SW480 (cell line): ENCODE data around the gene CTNNA3.

Source experiments
- DNase-seq: peaks from one replicate; pipeline ENCODE4 v3.0.0-alpha.2; 2016; ENCODE audit warnings: low spot score

The CTNNA3 gene

GRCh38 chr10:66284621-66285020, 1411.4 kb downstream of the CTNNA3 start:
- DNase-seq, result no peak

- no peak for DNase-seq
These were observed 1412.0 kb downstream of the CTNNA3 start for GRCh38 chr10:66283874-66284464.

GRCh38 chr10:66283064-66283463, 1412.9 kb downstream of the CTNNA3 start:
- no peak for DNase-seq

DNA sequence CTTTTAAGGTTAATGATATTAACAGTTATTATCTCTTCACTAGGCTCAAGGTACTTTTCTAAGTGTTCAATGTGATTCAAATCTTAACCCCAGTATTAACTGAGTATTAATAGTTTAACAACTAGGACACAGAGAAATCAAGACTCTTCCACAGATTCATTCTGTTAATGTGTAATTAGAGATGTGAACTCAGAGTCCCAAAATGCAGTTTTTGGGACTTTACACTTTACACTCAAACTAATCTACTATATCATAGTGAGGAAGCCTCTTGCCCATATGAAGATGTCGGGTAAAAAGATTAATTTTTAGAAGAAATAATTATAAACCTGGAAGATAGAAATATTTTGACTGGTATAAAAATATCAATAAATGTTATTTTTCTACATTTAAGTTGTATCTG, 1414.7 kb downstream of the CTNNA3 start:
- DNase-seq, result no peak

- no peak for DNase-seq
These were observed 1418.5 kb downstream of the CTNNA3 start for GRCh38 chr10:66277481-66277880.

- DNase-seq, result no peak
These were observed 1422.0 kb downstream of the CTNNA3 start for GRCh38 chr10:66273966-66274519.

DNA sequence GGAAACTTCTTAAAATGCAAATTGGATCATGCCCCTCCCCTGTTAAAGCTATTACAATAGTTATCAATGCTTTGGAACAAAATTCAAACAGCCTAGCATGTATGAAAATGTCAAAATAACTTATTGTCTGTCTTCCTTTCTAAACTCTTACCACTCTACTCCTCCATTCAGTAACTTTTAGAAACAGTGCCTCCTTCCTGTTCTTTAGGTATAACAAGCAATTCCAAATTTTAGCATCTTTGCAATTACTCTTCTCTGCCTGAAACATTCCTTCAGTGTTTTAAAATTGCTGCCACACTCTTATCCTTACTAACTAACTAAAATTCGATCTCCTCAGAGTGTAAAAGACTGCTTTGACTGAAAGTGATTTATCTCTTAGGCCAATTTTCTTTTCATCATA, 1430.6 kb downstream of the CTNNA3 start:
- DNase-seq, result no peak

DNA sequence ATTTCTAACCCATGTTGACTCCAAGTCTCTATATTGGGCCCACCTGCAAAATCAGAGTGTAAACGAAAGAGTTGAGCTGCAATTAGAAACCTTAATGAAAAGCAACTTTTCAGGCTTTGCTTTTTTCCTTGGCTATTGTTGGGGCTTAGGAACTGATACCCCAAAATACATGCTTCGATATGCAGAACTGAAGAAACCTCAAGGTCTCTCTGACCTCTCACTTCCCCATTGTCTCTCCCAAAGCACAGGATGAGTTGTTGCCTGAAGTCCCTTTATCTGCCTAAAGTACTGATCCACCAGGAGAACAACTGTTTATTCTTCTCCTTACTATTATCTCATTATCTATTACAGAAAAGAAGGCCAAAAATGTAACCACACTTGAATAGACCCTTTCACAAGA, 1436.2 kb downstream of the CTNNA3 start:
- DNase-seq, result no peak

DNA sequence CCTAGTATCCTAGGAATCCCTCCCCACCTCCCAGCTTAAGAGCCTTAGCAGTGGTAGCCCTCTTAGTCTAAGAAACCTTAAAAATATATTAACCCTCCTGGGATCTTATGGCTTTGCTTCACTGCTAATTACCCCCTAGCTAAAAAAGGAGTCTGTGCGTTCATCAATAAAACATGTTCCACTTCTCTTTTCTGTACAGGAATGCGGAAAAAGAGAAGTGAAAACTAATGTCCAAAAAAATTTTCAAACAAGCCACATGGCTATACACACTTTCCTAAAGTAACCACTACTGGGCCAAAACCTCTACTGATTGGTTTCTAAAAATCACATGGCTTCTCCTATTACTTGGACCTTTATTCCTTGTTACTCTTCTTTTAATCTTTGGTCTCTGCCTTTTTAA, 1437.3 kb downstream of the CTNNA3 start:
- no peak for DNase-seq

- DNase-seq, result no peak
These were observed 1438.2 kb downstream of the CTNNA3 start for GRCh38 chr10:66257801-66258200.

- no peak for DNase-seq
These were observed 1443.0 kb downstream of the CTNNA3 start for GRCh38 chr10:66252986-66253385.

DNA sequence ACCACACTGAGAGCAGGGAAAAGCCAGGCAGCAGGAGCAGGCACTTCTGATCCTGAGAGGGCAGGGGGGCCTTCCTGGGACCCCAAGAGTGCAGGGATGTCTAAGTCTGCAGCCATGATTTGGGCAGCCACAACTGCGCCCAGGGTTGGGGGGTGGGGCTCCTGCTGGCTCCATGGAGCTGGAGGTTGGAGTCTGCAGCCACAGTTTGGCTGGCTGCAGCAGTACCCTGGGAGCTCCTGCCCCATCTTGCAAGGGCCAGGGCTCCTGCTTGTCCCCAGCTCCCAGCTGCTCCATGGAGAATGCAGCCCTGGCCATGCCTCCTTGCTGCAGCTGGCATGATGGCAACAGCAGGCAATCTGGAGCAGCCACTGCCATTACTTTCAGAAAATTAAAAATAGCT, 1449.8 kb downstream of the CTNNA3 start:
- no peak for DNase-seq

DNA sequence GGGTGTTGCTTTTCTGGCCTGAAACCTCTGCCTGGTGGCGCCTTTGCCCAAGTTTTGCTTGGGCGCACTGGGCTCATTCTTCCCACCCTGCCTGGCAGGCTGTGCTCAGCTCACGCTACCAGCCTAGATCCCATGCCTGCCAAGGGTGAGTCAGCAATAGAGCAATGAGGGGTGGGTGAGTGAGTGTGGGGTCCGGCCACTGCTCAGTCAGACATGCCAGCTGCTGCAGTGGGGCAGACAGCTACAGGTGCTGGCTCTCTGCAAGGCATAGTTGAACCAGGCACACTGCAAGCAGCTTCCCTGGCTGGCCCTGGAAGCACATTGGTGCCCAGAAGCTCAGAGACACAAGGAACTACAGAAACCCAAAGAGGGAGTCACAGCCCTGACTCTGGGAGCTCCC, 1451.0 kb downstream of the CTNNA3 start:
- DNase-seq, result no peak

DNA sequence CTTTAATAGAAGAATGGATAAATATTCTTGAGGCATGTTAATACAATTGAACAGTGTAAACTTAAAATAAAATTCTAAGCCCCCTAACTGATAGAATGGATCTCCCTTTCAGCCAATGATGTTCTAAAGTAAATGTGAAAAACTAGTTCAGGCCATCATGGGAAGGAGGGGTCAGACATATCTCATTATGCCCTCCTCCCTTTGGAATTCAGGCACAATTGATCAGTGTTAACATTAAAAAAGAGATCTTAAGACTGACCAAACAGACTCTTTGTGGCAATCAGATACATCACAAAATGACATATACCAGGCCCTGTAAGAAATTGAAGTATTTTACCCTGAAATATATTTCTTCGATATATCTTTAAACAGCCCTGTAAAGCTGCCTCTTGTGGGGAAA, 1453.1 kb downstream of the CTNNA3 start:
- no peak for DNase-seq

GRCh38 chr10:66239062-66239461, 1456.9 kb downstream of the CTNNA3 start:
- no peak for DNase-seq

- no peak for DNase-seq
These were observed 1457.7 kb downstream of the CTNNA3 start for GRCh38 chr10:66238343-66238742.

GRCh38 chr10:66234872-66235271, 1461.1 kb downstream of the CTNNA3 start:
- DNase-seq, result no peak

DNA sequence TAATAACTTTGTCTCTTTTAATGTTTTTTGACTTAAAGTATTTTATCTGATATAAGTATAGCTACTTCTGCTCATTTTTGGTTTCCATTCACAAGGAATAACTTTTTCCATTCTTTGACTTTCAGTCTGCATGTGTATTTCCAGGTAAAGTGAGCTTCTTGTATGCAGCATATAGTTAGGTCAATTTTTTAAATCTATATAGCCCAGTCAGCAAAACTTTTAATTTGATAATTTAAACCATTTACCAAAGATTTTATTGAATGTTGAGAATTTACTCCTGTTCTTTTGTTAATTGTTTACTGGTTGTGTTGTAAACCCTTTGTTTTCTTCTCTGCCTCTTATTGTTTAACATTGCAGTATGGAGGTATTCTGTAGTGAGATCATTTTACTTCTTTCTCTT, 1467.1 kb downstream of the CTNNA3 start:
- no peak for DNase-seq

GRCh38 chr10:66223656-66224055, 1472.3 kb downstream of the CTNNA3 start:
- DNase-seq, result no peak

DNA sequence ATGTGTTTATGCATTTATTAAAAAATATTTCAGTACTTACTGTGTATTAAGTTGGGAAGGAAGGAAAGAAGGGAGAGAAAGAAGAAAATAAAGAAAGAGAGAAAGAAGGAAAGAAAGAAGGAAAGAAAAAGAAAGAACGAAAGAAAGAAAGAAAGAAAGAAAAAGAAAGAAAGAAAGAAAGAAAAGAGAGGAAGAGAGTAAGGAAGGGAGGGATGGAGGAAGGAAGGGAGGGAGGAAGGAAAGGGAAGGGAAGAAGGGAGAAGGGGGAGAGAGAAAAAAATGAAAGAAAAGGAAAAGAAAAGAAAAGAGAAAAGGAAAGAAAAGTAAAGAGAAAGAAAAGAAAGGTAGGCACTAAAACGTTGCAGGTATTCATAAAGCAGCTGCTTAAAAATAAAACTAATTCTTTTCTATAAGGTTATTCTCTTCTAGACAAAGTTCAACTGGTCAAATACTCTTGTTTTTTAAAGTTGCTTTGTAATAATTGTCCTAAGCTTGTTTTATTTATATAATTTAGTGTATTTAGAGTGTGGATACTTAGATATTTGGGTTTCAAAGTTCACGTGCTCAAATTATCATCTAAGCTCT, 1473.4 kb downstream of the CTNNA3 start:
- no peak for DNase-seq

- DNase-seq, result no peak
These were observed 1476.9 kb downstream of the CTNNA3 start for GRCh38 chr10:66218981-66219587.

- DNase-seq, result no peak
These were observed 1477.7 kb downstream of the CTNNA3 start for GRCh38 chr10:66218289-66218688.

DNA sequence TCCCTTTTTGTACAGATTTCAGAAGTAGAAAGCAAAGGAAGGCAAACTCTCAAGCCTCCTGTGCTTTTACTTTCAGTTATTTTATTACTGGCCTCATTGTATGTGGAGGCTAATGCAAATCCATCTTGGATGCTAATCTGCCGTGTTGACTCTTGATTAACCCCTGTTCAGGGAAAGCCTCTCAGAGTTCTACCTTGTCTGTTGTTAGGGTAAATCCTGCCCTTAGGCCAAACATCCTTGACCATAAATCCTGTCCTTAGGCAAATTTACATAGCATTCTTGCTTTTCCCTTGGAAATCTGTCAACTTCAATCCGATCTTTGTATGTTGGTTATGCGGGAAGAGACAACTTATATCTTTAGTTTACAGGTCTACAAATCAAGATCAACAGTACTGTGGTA, 1480.1 kb downstream of the CTNNA3 start:
- DNase-seq, result no peak
